LNCaP clone FGC (cell line): ENCODE data around the gene PEX11B.

Experiments
- DNase-seq: peaks from one replicate; pipeline ENCODE4 v3.0.0-alpha.2; 2011; ENCODE audit warnings: low read depth
- H3K4me3 ChIP-seq: 2 replicates; pipeline ENCODE4 v1.5.1; 2011; ENCODE audit warnings: mild to moderate bottlenecking, low read depth, low read length, control low read depth
- CTCF ChIP-seq: IDR thresholded peaks from 2 replicates; pipeline ENCODE4 v1.5.1; 2012; ENCODE audit warnings: mild to moderate bottlenecking; ENCODE audit not compliant: control insufficient read depth, insufficient read depth; ENCODE audit errors: extremely low read depth

PEX11B gene

GRCh38 chr1:145962157-145963102, 43.9 kb upstream of the PEX11B start:
- H3K4me3 ChIP-seq: peak overlapping the region; percentile 38
- TF ChIP-seq CTCF: no peak
- DNase-seq: no peak

- H3K4me3 ChIP-seq: peak overlapping the region; percentile 38; the same call in 1 of the 2 replicates
- no peak for TF ChIP-seq CTCF
- DNase-seq: no peak
Observed at GRCh38 chr1:145961425-145962156, 43.1 kb upstream of the PEX11B start.

- DNase-seq: no peak
- TF ChIP-seq CTCF: no peak
- H3K4me3 ChIP-seq: no peak overlapping the region; the same call in 1 of the 2 replicates
Observed at GRCh38 chr1:145961109-145961424, 42.5 kb upstream of the PEX11B start.

GRCh38 chr1:145960468-145961108, 42.1 kb upstream of the PEX11B start:
- DNase-seq: no peak
- TF ChIP-seq CTCF: no peak
- peak overlapping the region; percentile 29; the same call in 1 of the 2 replicates for H3K4me3 ChIP-seq

GRCh38 chr1:145959957-145960467, 41.5 kb upstream of the PEX11B start:
- TF ChIP-seq CTCF: no peak

GRCh38 chr1:145959333-145959732, 40.8 kb upstream of the PEX11B start:
- TF ChIP-seq CTCF: no peak

More at GRCh38 chr1:145959957-145960467, 41.5 kb upstream of the PEX11B start:
- no peak overlapping the region for H3K4me3 ChIP-seq
- DNase-seq: no peak

More at GRCh38 chr1:145959333-145959732, 40.8 kb upstream of the PEX11B start:
- DNase-seq: no peak
- no peak overlapping the region for H3K4me3 ChIP-seq
